ENCODE measurements around the gene FRMD4A.

- TF ChIP-seq CTCF (IDR thresholded peaks at IDR 0.05): no peak
- TF ChIP-seq POLR2A (IDR thresholded peaks at IDR 0.05): no peak
Observed at GRCh38 chr10:13851906-13852305, 478.8 kb downstream of the FRMD4A start.

Data from uterus (tissue), 2 donors.